Neural cell (in vitro differentiated cells): Measurements from ENCODE around the gene HTRA2. TPM values are rescaled to one million over a fixed set of nuclear protein-coding genes. Genes with fewer than 3 reads are reported as not detected.
A peak's percentile ranks its signal among the peaks of the same experiment; 100 is the strongest.

ENCODE experiments used
- H2AFZ ChIP-seq: fragments of 200-600, 300-800 bp; sonication (generic), shearing (Covaris generic); 2 replicates; pipeline ENCODE4 v1.6.0; 2014; ENCODE audit warnings: low read depth, mild to moderate bottlenecking, antibody characterized with exemption, low read length, moderate library complexity
- H3F3A ChIP-seq: fragments of 200-600 bp; shearing (Covaris generic); 2 replicates; pipeline ENCODE4 v1.6.1; 2016; ENCODE audit warnings: mild to moderate bottlenecking, moderate library complexity, mixed read lengths, antibody characterized with exemption, low read length; ENCODE audit not compliant: insufficient read depth, poor library complexity, severe bottlenecking
- H3K27ac ChIP-seq: fragments of 200-600, 300-800 bp; sonication (generic), shearing (Covaris generic); 2 replicates; pipeline ENCODE4 v1.5.1; 2014; ENCODE audit warnings: mild to moderate bottlenecking, low read length, moderate library complexity
- H3K27me3 ChIP-seq: fragments of 300-800, 200-600 bp; sonication (generic), shearing (Covaris generic); 2 replicates; pipeline ENCODE4 v1.6.0; 2014; ENCODE audit warnings: mild to moderate bottlenecking, low read depth, low read length, moderate library complexity; ENCODE audit not compliant: insufficient read depth
- H3K36me3 ChIP-seq: fragments of 300-800, 200-600 bp; sonication (generic), shearing (Covaris generic); 2 replicates; pipeline ENCODE4 v1.5.1; 2014; ENCODE audit warnings: mild to moderate bottlenecking, antibody characterized with exemption, low read length, moderate library complexity; ENCODE audit not compliant: insufficient read depth
- H3K4me2 ChIP-seq: fragments of 300-800, 200-600 bp; sonication (generic), shearing (Covaris generic); 2 replicates; pipeline ENCODE4 v1.6.0; 2014; ENCODE audit warnings: mild to moderate bottlenecking, low read length
- H3K4me3 ChIP-seq: fragments of 300-800, 200-600 bp; sonication (generic), shearing (Covaris generic); 2 replicates; pipeline ENCODE4 v1.5.1; 2014; ENCODE audit warnings: mild to moderate bottlenecking, low read length, moderate library complexity
- H3K79me2 ChIP-seq: fragments of 200-600 bp; shearing (Covaris generic); replicated peaks from 2 replicates; pipeline ENCODE4 v1.6.0; 2014; ENCODE audit warnings: mild to moderate bottlenecking, low read length, moderate library complexity; ENCODE audit not compliant: insufficient read depth
- H3K9ac ChIP-seq: fragments of 300-800, 200-600 bp; sonication (generic), shearing (Covaris generic); 2 replicates; pipeline ENCODE4 v1.6.1; 2016; ENCODE audit warnings: mild to moderate bottlenecking, low read length, mixed read lengths
- H3K9me2 ChIP-seq: fragments of 200-600 bp; shearing (Covaris generic); 2 replicates; pipeline ENCODE4 v1.6.1; 2016; ENCODE audit warnings: mild to moderate bottlenecking, low read length, mixed read lengths; ENCODE audit not compliant: insufficient read depth
- H3K9me3 ChIP-seq: fragments of 200-600, 300-800 bp; sonication (generic), shearing (Covaris generic); 2 replicates; pipeline ENCODE4 v1.6.1; 2016; ENCODE audit warnings: mild to moderate bottlenecking, mixed run types, low read length, moderate library complexity, mixed read lengths
- H4K20me1 ChIP-seq: fragments of 200-600 bp; shearing (Covaris generic); 2 replicates; pipeline ENCODE4 v1.6.1; 2016; ENCODE audit warnings: mild to moderate bottlenecking, mixed run types; ENCODE audit not compliant: insufficient read depth
- CTCF ChIP-seq: fragments of 450-650 bp; IDR thresholded peaks from 2 replicates; pipeline ENCODE4 v1.5.1; 2014; ENCODE audit warnings: antibody characterized with exemption, mild to moderate bottlenecking, moderate library complexity; ENCODE audit not compliant: poor library complexity, severe bottlenecking
- EP300 ChIP-seq: fragments of 450-650 bp; conservative IDR thresholded peaks from 2 replicates; pipeline ENCODE4 v1.6.1; 2014; ENCODE audit warnings: antibody characterized with exemption, mild to moderate bottlenecking, moderate library complexity; ENCODE audit not compliant: poor library complexity, severe bottlenecking
- EZH2 ChIP-seq: fragments of 200-600, 300-800 bp; shearing (Covaris generic), sonication (generic); IDR thresholded peaks from 2 replicates; pipeline ENCODE4 v1.6.1; 2014; ENCODE audit warnings: antibody characterized with exemption, low read length, borderline replicate concordance, mild to moderate bottlenecking; ENCODE audit not compliant: insufficient read depth, poor library complexity, severe bottlenecking
- MXI1 ChIP-seq: fragments of 450-650 bp; conservative IDR thresholded peaks from 2 replicates; pipeline ENCODE4 v1.6.1; 2014; ENCODE audit warnings: antibody characterized with exemption, mild to moderate bottlenecking; ENCODE audit not compliant: poor library complexity, severe bottlenecking
- POLR2AphosphoS5 ChIP-seq: IDR thresholded peaks from 2 replicates; pipeline ENCODE4 v1.6.1; 2012
- RAD21 ChIP-seq: fragments of 450-650 bp; conservative IDR thresholded peaks from 2 replicates; pipeline ENCODE4 v1.6.1; 2014; ENCODE audit warnings: antibody characterized with exemption, mild to moderate bottlenecking, moderate library complexity
- REST ChIP-seq: IDR thresholded peaks from 2 replicates; pipeline ENCODE4 v1.6.1; 2012; ENCODE audit warnings: borderline replicate concordance
- SMC3 ChIP-seq: fragments of 450-650 bp; conservative IDR thresholded peaks from 2 replicates; pipeline ENCODE4 v1.6.1; 2014; ENCODE audit warnings: antibody characterized with exemption, mild to moderate bottlenecking, moderate library complexity; ENCODE audit not compliant: poor library complexity
- TAF1 ChIP-seq: IDR thresholded peaks from 2 replicates; pipeline ENCODE4 v1.6.1; 2012; ENCODE audit warnings: low read depth
- polyA plus RNA-seq: library from polyadenylated mRNA; depleted of rRNA; stranded (reverse); fragments of >200 nt; gene quantifications from 2 replicates; pipeline ENCODE4 v1.2.3, GENCODE V29; 2014

The HTRA2 gene
- polyA plus RNA-seq, 1 donor from 2014 or later: 126 TPM

GRCh38 chr2:74512744-74513604 is 16.8 kb upstream of the HTRA2 start:
- Histone ChIP-seq H3K36me3 (no peaks in the 10 kb centered on the region), H2AFZ (no peak overlapping the region), H3K9ac (no peak overlapping the region), H3K9me3 (no peaks in the 10 kb centered on the region), H3K4me2 (no peak overlapping the region), H3F3A (peaks cover 3% of the 10 kb centered on the region), H3K27me3 (peaks cover 95% of the 10 kb centered on the region), H3K79me2 (no peaks in the 10 kb centered on the region), H3K27ac (no peak overlapping the region), H3K4me3 (no peak overlapping the region), H3K9me2 (no peaks in the 10 kb centered on the region), H4K20me1 (no peaks in the 10 kb centered on the region)
- TF ChIP-seq EZH2: no peak
- no peak for TF ChIP-seq EP300
- TF ChIP-seq CTCF: no peak
- TF ChIP-seq SMC3: no peak
- TF ChIP-seq RAD21: no peak
- no peak for TF ChIP-seq TAF1
- TF ChIP-seq REST: no peak

GRCh38 chr2:74513605-74514367 is 15.9 kb upstream of the HTRA2 start:
- H3K4me3 ChIP-seq: no peak overlapping the region
- H3K9ac ChIP-seq: no peak overlapping the region
- no peak overlapping the region for H3K27ac ChIP-seq
- TF ChIP-seq POLR2AphosphoS5 (peak; percentile 100), MXI1 (no peak)
- no peaks in the 10 kb centered on the region for H3K9me2 ChIP-seq
- H3K27me3 ChIP-seq: peaks cover 98% of the 10 kb centered on the region
- no peaks in the 10 kb centered on the region for H3K36me3 ChIP-seq
- H3K9me3 ChIP-seq: no peaks in the 10 kb centered on the region
- no peaks in the 10 kb centered on the region for H3K79me2 ChIP-seq
- H2AFZ ChIP-seq: no peak overlapping the region
- no peak overlapping the region for H3K4me2 ChIP-seq
- H3F3A ChIP-seq: no peaks in the 10 kb centered on the region
- no peaks in the 10 kb centered on the region for H4K20me1 ChIP-seq
